ENCODE data around the gene ZNF324.
A peak's percentile ranks its signal among the peaks of the same experiment; 100 is the strongest.
"Not testable (repeated sequence)": the region's sequence is repeated elsewhere in the genome, so short reads cannot be mapped to it uniquely, and the experiment has no call there.

Gene ZNF324

DNA sequence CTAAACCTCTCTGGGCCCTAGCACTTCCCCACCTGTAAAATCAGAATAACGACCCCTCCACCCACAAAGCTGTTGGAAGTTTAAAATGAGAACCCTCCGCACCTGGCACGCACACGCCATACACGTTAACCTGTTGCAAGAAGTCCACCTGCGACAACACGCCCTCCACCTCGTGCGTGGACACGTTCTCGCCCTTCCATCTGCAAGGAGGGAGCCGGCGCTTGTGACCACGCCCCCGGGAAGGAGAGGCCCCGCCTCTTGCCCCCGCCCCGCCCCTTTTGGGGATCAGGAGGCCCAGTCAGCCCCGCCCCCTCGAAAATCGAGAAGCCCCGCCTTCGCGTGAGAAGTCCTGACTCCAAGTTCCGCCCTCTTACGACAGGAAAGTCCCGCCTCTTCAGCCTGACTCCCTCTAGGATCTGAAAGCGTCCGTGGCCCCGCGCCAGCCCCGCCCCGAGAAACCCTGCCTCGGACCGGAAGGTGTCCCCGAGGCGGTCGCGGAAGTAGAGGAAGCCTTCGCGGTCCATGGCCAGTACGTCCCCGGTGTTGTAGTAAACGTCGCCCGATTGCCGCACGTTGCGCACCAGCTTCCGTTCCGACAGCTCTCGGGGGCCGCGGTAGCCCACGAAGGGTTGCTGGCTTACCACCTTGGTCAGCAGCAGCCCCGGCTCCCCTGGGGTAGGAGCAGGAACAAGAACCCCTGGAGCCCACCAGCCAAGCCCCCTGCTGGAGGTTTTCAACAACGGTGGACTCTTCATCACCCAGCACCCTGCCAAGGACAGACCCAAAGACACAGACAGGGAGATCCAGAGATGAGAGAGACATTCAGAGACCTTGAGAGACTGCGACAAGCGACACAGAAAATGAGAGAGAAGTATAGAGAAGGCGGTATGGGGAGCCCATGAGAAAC is 32.4 kb downstream of the ZNF324 start:
- DNase-seq, result peak; percentile 73 to 100 (median 98)

DNA sequence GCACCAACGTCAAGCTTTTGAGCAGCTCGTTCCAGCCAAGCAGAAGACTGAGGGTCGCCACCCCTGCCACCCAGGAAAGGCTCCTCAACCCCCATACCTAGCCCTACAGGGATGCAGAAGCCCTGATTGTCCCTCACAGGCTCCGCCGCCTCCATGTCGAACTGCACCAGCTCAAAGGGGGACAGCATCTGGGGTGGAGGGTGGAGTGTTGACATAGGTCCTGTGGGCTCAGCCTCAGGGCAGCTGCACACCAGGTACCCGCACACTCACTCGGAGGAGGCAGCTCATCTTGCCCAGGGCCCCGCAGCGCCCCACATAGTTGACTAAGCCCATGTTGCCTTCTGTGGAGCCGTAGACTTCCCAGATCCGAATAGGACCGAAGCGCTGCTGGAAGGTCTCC is 33.4 kb downstream of the ZNF324 start:
- DNase-seq, result no peak

DNA sequence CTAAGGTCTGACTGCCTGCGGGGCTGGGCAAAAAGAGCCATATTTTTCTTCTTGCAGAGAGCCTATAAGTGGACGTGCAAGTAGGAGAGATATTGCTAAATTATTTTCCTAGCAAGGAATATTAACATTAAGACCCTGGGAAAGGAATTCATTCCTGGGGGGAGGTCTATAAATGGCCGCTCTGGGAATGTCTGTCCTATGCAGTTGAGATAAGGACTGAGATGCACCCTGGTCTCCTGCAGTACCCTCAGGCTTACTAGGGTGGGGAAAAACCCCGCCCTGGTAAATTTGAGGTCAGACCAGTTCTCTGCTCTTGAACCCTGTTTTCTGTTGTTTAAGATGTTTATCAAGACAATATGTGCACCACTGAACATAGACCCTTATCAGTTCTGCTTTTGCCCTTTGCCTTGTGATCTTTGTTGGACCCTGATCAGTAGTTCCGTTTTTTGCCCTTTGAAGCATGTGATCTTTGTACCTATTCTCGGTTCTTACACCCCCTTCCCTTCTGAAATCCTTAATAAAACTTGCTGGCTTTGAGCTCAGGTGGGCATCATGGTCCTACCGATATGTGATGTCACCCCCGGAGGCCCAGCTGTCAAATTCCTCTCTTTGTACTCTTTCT is 40.8 kb downstream of the ZNF324 start:
- DNase-seq, result not testable (repeated sequence)

DNA sequence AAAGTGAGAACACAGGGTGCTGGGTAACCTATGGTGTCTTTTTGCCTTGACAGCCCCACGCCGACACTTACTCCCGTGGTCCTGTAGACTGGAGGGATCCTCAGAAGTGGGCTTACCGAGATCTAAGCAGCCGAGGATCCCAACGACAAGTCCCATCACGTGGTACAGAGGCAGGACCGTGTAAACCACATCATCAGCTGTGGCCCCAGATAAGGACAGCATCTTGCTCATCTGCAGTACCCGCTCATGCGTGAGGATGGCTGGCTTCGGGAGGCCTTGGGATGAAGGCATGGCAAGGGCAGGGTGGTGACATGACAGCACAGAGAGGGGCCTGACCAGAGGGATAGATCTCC is 42.8 kb downstream of the ZNF324 start:
- no peak for DNase-seq

DNA sequence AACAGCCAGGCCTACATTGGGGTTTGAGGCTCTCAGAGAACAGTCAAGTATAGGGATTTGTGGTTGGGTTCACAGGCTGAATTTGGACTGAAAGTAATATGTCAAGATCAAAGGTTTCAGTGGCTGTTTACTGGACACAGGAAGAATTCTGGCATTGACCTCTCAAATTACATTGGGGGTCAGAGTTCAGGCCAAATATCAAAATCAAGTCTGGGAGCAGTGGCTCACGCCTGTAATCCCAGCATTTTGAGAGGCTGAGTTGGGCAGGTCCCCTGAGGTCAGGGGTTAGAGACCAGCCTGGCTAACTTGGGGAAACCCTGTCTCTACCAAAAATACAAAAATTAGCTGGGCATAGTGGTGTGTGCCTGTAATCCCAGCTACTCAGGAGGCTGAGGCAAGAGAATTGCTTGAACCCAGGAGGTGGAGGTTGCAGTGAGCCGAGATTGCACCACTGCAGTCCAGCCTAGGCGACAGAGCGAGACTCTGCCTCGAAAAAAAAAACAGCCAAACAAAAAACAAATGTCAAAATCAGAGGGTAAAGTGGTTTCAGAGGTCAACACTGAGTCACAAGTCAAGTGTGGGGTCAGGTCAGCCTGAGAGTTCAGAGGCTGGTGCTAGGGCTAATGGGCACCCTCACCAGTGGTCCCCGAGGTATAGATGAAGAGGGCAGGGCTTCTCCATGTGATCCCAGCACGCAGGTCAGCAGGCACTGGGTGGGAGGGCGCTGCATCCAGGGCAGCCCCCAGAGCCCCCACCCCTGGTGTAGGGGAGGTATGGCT is 43.4 kb downstream of the ZNF324 start:
- DNase-seq, result no peak

DNA sequence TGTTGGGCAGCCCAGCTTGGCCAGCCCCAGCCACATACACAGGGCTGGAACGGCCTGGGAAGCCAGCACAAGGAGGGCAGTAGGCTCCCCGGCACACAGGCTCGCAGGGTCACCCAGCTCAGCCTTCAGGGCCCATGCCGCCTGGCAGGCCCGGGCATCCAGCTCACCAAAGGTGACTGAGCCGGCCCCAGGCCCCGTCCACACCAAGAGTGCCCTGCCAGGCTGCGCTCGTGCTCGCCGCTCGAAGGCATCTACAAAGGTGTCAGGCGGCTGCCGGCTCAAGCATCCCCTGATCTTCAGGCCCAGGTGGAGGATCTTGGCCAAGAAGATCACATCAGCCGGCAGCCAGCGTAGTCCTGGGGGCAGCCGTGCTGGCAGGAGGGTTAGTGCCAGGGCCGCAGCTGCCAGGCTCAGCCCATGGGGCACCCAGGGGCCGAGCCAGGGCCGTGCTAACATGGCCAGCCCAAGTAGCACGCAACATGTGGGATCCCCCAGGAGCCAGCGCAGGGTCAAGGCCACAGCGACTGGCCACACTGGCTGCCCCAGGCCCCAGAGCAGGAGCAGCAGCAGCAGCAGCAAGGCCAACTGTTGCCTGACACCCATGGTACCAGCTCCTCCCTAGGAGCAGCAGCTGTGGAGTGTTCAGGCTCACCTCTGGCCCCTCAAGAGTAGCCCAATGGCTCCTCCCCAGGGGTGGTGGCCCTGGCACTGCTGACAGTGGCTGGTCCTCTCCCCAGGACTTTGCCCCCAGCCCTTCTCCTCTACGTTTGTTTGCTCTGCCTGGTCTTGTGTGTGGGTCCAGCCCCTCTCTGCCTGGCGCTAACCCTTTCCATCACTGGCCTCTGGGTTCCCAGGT is 44.7 kb downstream of the ZNF324 start, which contains the start of gene SLC27A5:
SLC27A5 (minus strand) TSS at position 640 of the 856 bp plus-strand sequence; CDS start at position 603, 37 bp downstream.
- DNase-seq, result no peak

GRCh38 chr19:58513213-58513693 is 46.4 kb downstream of the ZNF324 start:
- no peak for DNase-seq

GRCh38 chr19:58513694-58514563 is 47.0 kb downstream of the ZNF324 start:
- DNase-seq, result peak in 53 of 56 donors; percentile 10 to 89 (median 65)

DNA sequence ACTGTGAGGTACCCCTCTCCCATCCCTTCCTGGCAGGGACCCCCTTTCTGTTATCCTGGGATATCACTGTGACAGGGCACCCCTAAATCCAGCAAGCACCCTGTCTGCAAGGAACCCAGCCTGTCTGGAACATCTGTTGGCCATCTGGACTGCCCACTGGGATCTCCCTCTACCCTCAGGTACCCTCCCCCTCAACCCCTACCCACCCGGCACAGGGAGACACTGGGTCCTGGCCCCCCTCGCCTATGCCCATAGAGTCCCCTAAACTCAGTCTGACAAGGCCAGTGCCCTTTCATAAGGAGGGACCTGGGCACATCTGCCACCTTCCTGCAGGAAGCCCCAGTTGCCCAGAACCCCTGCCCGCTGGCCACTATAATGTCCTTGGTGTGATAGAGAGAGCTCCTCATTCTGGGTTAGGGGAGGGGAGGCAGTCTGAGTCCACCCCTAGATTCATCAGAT is 47.7 kb downstream of the ZNF324 start:
- no peak for DNase-seq

DNA sequence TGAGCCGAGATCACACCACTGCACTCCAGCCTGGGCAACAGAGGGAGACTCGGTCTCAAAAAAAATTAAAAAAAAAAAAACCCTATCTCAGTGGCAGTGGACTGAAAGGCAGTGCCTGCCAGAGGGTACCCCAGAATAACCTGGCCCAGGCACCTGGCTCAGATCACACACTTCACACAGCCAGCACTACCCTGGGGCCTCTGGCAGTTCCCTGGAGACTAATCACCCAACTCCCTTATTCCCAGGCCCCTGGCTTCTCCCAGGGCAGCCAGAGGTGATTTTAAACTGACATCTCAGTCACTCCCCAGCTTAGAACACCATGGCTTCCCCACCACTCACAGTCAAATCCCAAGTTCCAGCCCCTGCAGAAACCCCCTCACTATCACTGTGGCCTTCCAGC is 48.4 kb downstream of the ZNF324 start:
- DNase-seq, result no peak

DNA sequence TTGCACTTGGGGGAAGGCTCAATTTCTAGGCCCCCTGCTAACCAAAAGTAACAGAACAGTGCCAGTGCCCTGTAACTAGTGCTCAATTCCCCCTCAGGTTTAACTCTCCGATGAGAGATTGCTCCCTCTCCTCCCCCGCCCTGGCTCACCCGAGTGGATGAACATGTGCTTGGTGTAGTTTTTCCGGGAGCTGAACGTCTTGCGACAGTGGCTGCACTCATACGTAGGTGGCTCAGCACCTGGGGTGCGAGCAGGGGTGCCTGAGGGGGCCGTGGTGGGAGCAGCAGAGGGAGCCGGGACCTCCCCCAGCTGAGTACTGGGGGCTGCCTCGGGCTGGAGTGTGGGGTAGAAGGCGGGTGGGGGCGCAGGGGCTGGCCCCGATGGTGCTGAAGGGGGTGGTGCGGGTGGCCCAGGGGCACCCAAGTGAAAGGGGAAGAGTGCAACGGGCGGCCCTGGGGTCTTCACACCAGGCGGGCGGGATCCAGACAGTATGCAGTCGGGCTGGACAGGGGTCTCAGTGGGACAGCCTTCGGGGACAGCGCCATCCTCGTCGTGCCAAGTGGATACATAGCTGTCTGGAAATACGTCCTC is 49.5 kb downstream of the ZNF324 start:
- DNase-seq, result peak in 1 of 56 donors; percentile 10

- no peak for DNase-seq
Observed at GRCh38 chr19:58516964-58517833, 50.3 kb downstream of the ZNF324 start.

DNA sequence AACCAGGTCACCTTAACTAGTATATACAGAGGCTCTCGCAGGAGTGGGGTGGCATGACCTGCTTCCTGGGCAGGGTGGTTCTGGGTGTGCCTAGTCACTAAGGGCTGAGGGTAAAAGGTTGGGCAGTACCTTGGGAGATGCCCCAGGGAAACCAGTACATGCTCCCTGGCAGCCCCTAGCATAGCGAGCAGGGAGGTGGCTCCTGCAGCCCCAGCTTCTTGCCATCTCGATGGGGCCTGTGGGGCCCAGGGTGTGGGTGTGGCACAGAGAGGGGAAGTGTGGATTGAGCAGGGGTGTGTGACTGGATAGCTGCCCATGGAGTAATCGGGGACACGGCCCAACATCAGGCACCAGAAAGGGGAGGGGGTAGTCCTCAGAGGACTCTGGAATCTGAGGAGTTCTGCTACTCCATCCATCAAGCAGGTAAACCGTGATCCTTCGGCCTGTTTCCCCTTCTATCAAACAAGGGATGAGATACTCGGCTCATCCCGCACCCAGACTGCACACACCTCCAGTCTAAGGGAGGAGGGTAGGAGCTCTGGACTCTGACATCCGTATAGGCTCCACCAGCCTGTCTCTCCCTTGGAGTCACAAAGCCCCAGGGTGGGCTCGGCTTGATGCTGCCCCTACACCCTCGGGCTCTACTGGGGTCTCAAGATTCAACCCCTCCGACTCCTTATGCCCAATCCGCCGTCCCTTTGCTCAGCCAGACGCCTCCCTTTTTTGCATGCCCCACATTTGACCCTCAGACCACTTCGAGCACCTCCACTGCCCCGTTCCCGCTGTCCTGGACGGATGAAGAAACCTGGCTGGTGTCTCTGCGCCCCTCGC is 51.6 kb downstream of the ZNF324 start:
- DNase-seq, result no peak

GRCh38 chr19:58519087-58519354 is 52.1 kb downstream of the ZNF324 start:
- DNase-seq, result peak in 38 of 56 donors; percentile 11 to 69 (median 46)

DNA sequence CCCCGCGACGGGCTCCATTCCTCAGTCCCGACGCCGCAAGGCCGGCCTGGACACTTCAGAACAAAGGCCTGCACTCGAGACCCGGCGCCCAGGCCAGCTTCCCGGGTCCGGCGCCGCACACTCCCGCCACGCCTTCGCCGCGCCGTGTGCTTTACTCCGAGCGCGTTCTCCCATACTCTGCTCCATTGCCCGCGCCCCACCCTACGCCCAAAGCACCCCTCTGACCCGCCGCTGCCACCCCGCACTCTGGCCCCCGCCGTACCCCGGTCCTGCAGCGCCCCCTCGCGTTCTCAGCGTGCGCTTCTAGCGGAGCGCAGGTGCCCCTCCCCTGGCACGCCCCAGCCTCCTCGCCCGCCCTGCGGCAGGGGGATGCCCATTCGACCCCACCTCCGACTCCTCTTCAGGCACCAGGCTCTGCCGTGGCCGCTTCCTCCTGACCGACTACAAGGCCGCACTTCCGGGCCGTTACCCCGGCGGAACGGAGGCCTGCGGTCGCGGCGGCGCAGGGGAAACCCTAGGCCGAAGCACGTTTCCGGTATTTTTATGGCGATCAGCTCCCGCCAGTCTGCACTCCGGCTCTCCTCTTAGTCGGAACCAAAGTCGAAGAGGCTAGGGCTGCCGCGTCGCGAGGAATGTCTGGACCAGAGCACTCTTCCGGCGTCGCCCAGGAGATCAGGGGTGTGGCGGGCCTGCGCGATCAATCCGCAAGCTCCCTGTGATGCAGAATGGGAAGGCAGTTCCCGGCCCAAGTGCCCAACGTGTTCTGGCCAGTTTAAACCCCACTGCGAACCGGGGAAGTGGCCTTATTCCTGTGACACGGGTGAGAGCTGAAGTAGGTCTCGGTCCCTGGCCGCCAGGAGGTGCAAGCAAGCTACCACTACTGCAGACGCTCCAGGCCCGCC is 52.7 kb downstream of the ZNF324 start, which contains the start of gene ZBTB45:
ZBTB45 (minus strand) TSS at position 456 of the 902 bp plus-strand sequence. CDS start 2,137 bp downstream, outside the sequence.
- peak; percentile 58 to 96 (median 90) for DNase-seq

- no peak for DNase-seq
Observed at GRCh38 chr19:58520257-58520599, 53.3 kb downstream of the ZNF324 start.
